Natural killer cell treated with Interleukin-12 subunit alpha and Interleukin-12 subunit beta and Interleukin-15 and Interleukin-18, amount 100 ng/mL, for 72 hours (primary cell): ENCODE results near the gene CLCF1. TPM values are rescaled to one million over a fixed set of nuclear protein-coding genes. Genes with fewer than 3 reads are reported as not detected.

Experiments
- ATAC-seq, 2 donors: fragments of 150-1000 bp; cut with Tn5 transposase in 1 of 2; sonication (Bioruptor Pico), chemical (Tn5 transposase) in 1 of 2; 2 replicates each; pipeline ENCODE4 v1.10.0; 2021
- DNase-seq: peaks from one replicate; pipeline ENCODE4 v3.0.0; 2022; ENCODE audit warnings: low spot score
- H3K27ac Mint-ChIP-seq, 2 donors: 1 replicate in 1 of 2; 2 replicates in 1 of 2; pipeline ENCODE4 v1.8.0; 2022; ENCODE audit warnings: mixed read lengths in 2 of 2, mild to moderate bottlenecking in 1 of 2, moderate library complexity in 1 of 2
- H3K27me3 Mint-ChIP-seq, 2 donors: 1 replicate in 1 of 2; 2 replicates in 1 of 2; pipeline ENCODE4 v1.8.0; 2022; ENCODE audit warnings: mixed read lengths in 2 of 2
- H3K36me3 Mint-ChIP-seq: one replicate; pipeline ENCODE4 v1.8.0; 2022; ENCODE audit warnings: mixed read lengths
- H3K4me1 Mint-ChIP-seq, 2 donors: 1 replicate in 1 of 2; 2 replicates in 1 of 2; pipeline ENCODE4 v1.8.0; 2022; ENCODE audit warnings: low read depth in 2 of 2, mixed read lengths in 2 of 2, mild to moderate bottlenecking in 1 of 2
- H3K4me3 Mint-ChIP-seq: one replicate; pipeline ENCODE4 v1.8.0; 2022; ENCODE audit warnings: mixed read lengths
- H3K9me3 Mint-ChIP-seq: 2 replicates; pipeline ENCODE4 v1.8.0; 2022; ENCODE audit warnings: mixed read lengths
- total RNA-seq, 2 donors: library from RNA; stranded (reverse); gene quantifications; one replicate each; pipeline ENCODE4 v1.2.3, GENCODE V29; 2022

Gene CLCF1
- total RNA-seq, 2 donors from 2014 or later = 1.4 to 3.3 TPM

- Mint-ChIP-seq H3K4me3 (peak overlapping the region; percentile 98), H3K9me3 (no peaks in the 10 kb centered on the region), H3K27ac (peak overlapping the region; percentile 95 to 97), H3K36me3 (no peaks in the 10 kb centered on the region), H3K4me1 (peaks cover 28 to 30% of the 10 kb centered on the region in 2 donors), H3K27me3 (peaks cover 0 to 10% of the 10 kb centered on the region in 2 donors)
- peak; percentile 97 for DNase-seq
- peak; percentile 93 to 94 for ATAC-seq
Observed at GRCh38 chr11:67317205-67317887, 56.1 kb downstream of the CLCF1 start.

- ATAC-seq (no peak), DNase-seq (no peak)
- Mint-ChIP-seq H3K4me1 (peaks cover 30 to 32% of the 10 kb centered on the region in 2 donors), H3K4me3 (peak overlapping the region; percentile 98), H3K27me3 (peaks cover 0 to 10% of the 10 kb centered on the region in 2 donors), H3K27ac (peak overlapping the region; percentile 95 to 97), H3K9me3 (no peaks in the 10 kb centered on the region), H3K36me3 (no peaks in the 10 kb centered on the region)
Observed at GRCh38 chr11:67316882-67317204, 56.6 kb downstream of the CLCF1 start.

GRCh38 chr11:67315325-67315909 is 58.0 kb downstream of the CLCF1 start:
- Mint-ChIP-seq H3K27ac (peak overlapping the region in 1 of 2 donors; percentile 14), H3K4me3 (no peak overlapping the region), H3K27me3 (peaks cover 0 to 9% of the 10 kb centered on the region in 2 donors), H3K36me3 (no peaks in the 10 kb centered on the region), H3K9me3 (no peaks in the 10 kb centered on the region), H3K4me1 (peaks cover 30 to 32% of the 10 kb centered on the region in 2 donors)
- DNase-seq (no peak), ATAC-seq (no peak)

- Mint-ChIP-seq H3K9me3 (no peaks in the 10 kb centered on the region), H3K27me3 (peaks cover 0 to 3% of the 10 kb centered on the region in 2 donors), H3K4me1 (peaks cover 30 to 32% of the 10 kb centered on the region in 2 donors), H3K4me3 (no peak overlapping the region), H3K36me3 (no peaks in the 10 kb centered on the region), H3K27ac (peak overlapping the region; percentile 71 to 73)
- DNase-seq (no peak), ATAC-seq (no peak)
Observed at GRCh38 chr11:67314218-67314617, 59.2 kb downstream of the CLCF1 start.

Other genes with a start within 250 kb of the CLCF1 start
- gene GRK2, start 107.1 kb downstream of the CLCF1 start, total RNA-seq = 100 to 1,000 TPM; 394 to 432 TPM
- gene ANKRD13D, start 84.3 kb downstream of the CLCF1 start, total RNA-seq = 100 to 1,000 TPM; 182 to 231 TPM
- 10 to 100 TPM; 19.2 to 32.3 TPM for gene SSH3, start 70.1 kb downstream of the CLCF1 start, total RNA-seq
- gene POLD4, start 20.1 kb downstream of the CLCF1 start, total RNA-seq = 10 to 100 TPM; 25.7 to 46.4 TPM
- 10 to 100 TPM; 25.9 to 47.8 TPM for gene RAD9A, start 18.4 kb upstream of the CLCF1 start, total RNA-seq
- 100 to 1,000 TPM; 317 to 378 TPM for gene PPP1CA, start 28.3 kb upstream of the CLCF1 start, total RNA-seq
- gene TBC1D10C, start 30.5 kb upstream of the CLCF1 start, total RNA-seq = 10 to 100 TPM; 79.5 to 88.8 TPM
- gene CARNS1, start 42.1 kb upstream of the CLCF1 start, total RNA-seq = 1 to 10 TPM; 2.3 to 4.9 TPM
- 100 to 1,000 TPM in 1 of 2 donors, 10 to 100 TPM in 1; 95.8 to 112 TPM for gene RPS6KB2, start 54.9 kb upstream of the CLCF1 start, total RNA-seq
- 100 to 1,000 TPM; 198 to 266 TPM for gene PTPRCAP, start 64.1 kb upstream of the CLCF1 start, total RNA-seq
- 10 to 100 TPM; 24.1 to 29.0 TPM for gene CORO1B, start 69.9 kb upstream of the CLCF1 start, total RNA-seq
- gene GPR152, start 79.1 kb upstream of the CLCF1 start, total RNA-seq = not detected
- gene CABP4, start 81.8 kb upstream of the CLCF1 start, total RNA-seq = 1 to 10 TPM; 1.4 to 2.2 TPM
- 10 to 100 TPM; 30.7 to 39.1 TPM for gene TMEM134, start 95.7 kb upstream of the CLCF1 start, total RNA-seq
- gene AIP, start 109.4 kb upstream of the CLCF1 start, total RNA-seq = 100 to 1,000 TPM; 120 to 140 TPM
- 100 to 1,000 TPM in 1 of 2 donors, 10 to 100 TPM in 1; 66.0 to 174 TPM for gene PITPNM1, start 131.8 kb upstream of the CLCF1 start, total RNA-seq
- 100 to 1,000 TPM in 1 of 2 donors, 10 to 100 TPM in 1; 92.6 to 103 TPM for gene CDK2AP2, start 134.6 kb upstream of the CLCF1 start, total RNA-seq
- not detected for gene CABP2, start 149.8 kb upstream of the CLCF1 start, total RNA-seq
- 100 to 1,000 TPM; 539 to 557 TPM for gene GSTP1, start 210.2 kb upstream of the CLCF1 start, total RNA-seq
- 100 to 1,000 TPM; 246 to 381 TPM for gene NDUFV1, start 233.3 kb upstream of the CLCF1 start, total RNA-seq